ENCODE results near the gene PTPRT. TPM values are rescaled to one million over a fixed set of nuclear protein-coding genes. Genes with fewer than 3 reads are reported as not detected.

PTPRT gene
- total and polyA plus RNA-seq, 2 donors = 0.09 to 1.9 TPM

DNA sequence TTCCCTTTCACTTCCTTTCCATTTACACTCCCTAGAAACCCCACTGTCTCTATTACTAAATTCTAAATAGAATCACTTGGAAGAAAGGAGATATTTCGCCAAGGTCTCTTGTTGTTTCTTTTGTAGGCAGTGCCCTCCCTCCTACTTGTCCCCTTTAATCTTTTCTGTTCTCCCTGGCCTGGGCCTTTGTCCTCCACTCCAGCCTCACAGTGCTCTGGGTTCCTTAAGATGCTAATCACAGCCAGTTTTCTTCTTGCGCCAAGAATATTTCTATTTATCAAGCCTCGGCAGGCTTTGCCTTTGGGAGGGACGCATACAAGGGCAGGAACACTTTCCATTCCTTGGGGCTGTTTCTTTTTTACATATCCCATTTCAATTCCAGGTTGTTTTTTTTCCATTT lies 1051.0 kb downstream of the PTPRT start:
- no peak for DNase-seq (ENCODE audit: extremely low spot score)
- H3K27ac ChIP-seq (ENCODE audit: low read depth) = no peak overlapping the region
- no peaks in the 10 kb centered on the region for H3K4me1 ChIP-seq (ENCODE audit: insufficient read depth)
- H3K4me3 ChIP-seq (ENCODE audit: low read depth, low read length) = no peak overlapping the region
- H3K36me3 ChIP-seq (ENCODE audit: insufficient read depth) = no peaks in the 10 kb centered on the region
- 60% methylated on average over 4 of the region's 4 CpGs for WGBS

DNA sequence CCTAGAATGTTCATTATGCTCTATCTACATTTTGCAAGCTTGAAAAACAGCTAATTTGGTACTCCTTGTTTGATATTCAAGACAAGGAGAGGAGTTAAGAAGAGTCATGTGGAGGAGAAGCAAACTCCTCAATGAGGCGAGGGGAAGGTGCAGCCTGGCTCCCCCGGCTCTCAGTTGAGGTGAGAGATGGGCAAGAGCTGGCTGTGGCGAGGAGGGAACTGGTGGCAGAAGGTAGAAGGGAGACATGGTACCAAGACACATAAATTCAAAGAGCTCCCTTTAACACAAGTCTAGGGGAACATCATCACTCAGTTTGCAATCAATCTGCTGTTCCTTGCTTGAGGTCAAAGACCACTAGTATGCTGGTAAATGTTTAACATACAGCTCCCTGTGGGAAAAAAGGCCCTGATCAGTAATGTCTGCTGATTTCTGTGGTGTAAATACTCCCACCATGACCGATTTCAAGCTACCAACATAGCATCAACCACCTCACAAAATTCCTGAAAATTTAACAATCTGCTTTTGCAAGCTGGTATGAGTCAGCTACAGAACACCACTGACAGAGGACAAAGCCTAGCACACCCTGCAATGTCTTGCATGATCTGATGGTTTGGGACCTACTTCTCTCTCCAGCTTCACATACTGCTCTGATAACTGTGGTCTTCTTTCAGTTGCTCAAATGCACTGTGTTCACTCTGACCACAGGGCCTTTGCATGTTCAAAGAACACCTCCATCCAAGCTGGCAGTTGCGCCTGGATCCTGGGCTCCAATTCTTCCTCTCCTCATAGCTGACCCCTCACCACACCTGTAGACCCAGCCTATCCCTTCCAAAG lies 1055.2 kb downstream of the PTPRT start:
- Histone ChIP-seq H3K36me3 (ENCODE audit: insufficient read depth) (no peaks in the 10 kb centered on the region), H3K27ac (ENCODE audit: low read depth) (no peak overlapping the region), H3K4me1 (ENCODE audit: insufficient read depth) (no peaks in the 10 kb centered on the region), H3K4me3 (ENCODE audit: low read depth, low read length) (no peak overlapping the region)
- 79% methylated on average over 5 of the region's 5 CpGs for WGBS
- DNase-seq (ENCODE audit: extremely low spot score) = no peak

DNA sequence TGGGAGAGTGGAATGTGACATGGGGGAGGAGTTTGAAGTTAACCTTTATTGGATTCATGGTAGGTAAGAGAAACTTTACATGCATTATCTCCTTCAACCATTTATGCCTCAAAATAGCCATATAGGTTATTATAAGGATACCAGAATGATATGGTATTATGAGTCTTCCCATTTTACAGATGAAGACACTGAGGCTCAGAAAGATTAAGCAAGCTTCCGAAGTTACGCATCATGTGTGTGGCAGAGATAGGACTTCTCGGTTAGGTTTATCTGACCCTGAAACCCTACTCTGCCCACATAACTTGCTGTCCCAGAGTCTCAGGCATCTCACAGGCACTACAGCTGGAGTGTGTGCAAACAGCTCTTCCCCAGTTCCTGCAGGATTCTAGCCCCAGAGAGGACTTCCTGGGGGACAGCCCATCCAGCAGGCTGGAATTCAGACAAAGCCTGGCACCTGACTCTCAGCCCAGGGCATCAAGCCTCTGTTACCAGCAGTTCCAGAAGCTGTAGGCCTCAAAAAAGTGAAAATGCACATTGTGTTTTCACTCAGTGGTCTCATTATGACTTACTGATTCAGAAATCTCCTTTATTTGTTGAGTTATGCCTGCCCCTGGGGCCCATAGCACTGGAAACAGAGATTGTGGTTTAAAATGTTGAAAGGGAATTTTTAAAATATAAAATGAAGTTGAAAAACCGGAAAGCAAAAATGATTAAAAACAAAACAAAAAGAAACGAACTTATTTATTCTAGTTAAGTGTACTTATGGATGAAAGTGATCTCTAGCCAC lies 1058.7 kb downstream of the PTPRT start:
- H3K4me1 ChIP-seq (ENCODE audit: insufficient read depth) = no peaks in the 10 kb centered on the region
- no peak overlapping the region for H3K4me3 ChIP-seq (ENCODE audit: low read depth, low read length)
- no peak overlapping the region for H3K27ac ChIP-seq (ENCODE audit: low read depth)
- H3K36me3 ChIP-seq (ENCODE audit: insufficient read depth) = no peaks in the 10 kb centered on the region
- 84% methylated on average over 5 of the region's 5 CpGs for WGBS
- no peak for DNase-seq (ENCODE audit: extremely low spot score)

DNA sequence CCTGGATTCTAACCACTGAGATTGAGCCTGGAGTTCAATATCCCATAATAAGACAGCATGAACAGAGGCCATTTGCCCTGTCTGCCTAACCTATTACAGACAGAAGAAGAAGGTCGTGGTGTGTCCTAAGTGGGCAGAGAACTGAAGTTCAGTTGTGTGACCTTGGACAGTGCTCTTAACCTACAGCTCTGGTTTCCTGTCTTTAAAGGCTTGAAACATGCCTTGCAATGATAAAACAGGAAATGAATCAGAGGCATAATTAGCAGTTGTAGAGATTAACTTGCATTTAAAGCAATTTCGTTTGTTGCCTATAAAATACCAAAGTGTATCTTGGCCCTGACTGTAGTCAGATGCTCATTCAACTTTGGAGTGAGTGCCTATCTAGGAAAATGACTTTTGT lies 1064.3 kb downstream of the PTPRT start:
- WGBS = 30% methylated on average over 2 of the region's 2 CpGs

DNA sequence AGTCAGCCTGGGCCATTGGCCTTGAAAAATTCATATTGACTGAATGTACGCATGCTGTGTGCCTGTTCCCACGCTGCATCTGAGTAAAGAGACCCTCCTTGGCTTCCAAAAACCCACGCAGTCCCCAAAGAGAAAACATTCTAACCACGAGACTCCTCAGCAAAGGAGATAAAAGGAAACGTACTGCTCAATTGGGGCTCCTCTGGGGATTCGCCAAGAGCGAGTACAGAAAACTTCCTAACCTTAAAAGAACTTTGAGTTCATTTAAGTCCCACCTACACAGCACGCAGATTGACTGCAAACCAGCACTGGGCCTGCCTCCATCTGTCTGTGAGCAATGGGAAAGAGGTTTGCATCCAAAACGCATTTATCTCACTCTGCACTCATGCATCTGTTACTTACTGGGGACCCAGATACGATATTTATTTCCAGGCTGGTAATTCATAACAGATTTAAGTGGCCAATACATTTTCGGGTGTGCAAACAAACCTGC lies 1065.7 kb downstream of the PTPRT start:
- no peak for DNase-seq (ENCODE audit: extremely low spot score)

More for the DNA sequence above, 1064.3 kb downstream of the PTPRT start:
- Histone ChIP-seq H3K36me3 (ENCODE audit: insufficient read depth) (no peaks in the 10 kb centered on the region), H3K27ac (ENCODE audit: low read depth) (no peak overlapping the region), H3K4me1 (ENCODE audit: insufficient read depth) (no peaks in the 10 kb centered on the region), H3K4me3 (ENCODE audit: low read depth, low read length) (no peak overlapping the region)
- no peak for DNase-seq (ENCODE audit: extremely low spot score)

DNA sequence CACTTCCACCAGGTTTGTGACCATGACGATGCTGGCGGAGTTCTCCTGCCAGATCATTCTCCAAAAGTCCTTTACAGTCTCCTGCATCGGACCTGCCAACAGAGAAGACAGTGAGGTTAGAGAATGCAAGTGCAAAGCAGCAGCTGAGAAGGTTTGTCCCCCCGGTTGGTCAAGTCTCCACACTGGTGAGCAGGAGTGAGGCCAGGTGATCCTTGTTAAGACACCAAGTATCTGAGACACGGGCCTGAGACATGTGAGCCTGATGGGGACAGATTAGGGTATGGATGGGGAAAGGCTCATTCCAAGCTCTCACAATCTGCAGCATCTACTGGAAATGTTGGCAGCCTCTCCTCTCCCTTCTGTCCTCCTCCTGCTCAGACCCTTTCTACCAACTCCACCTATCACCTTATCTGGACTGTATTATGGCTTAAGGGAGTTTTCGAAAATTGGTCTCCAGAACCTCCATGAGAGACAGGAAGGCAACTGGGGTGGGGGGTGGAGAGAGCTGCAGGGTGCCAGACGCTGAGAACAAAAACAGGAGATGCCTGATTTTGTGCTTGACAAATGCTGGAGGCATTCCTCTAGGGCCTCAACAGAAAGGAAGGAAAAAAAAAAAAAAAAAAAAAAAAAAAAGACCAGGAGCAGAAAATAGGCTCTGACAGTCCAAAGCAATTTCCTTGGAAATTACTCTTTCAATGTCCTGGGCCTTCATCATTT lies 1071.1 kb downstream of the PTPRT start:
- Histone ChIP-seq H3K27ac (ENCODE audit: low read depth) (no peak overlapping the region), H3K4me1 (ENCODE audit: insufficient read depth) (no peaks in the 10 kb centered on the region), H3K36me3 (ENCODE audit: insufficient read depth) (no peaks in the 10 kb centered on the region), H3K4me3 (ENCODE audit: low read depth, low read length) (no peak overlapping the region)
- no peak for DNase-seq (ENCODE audit: extremely low spot score)
- WGBS = 72% methylated on average over 7 of the region's 7 CpGs

More for the DNA sequence above, 1065.7 kb downstream of the PTPRT start:
- H3K4me3 ChIP-seq (ENCODE audit: low read depth, low read length) = no peak overlapping the region
- H3K27ac ChIP-seq (ENCODE audit: low read depth) = no peak overlapping the region
- WGBS = 73% methylated on average over 11 of the region's 11 CpGs
- H3K4me1 ChIP-seq (ENCODE audit: insufficient read depth) = no peaks in the 10 kb centered on the region
- H3K36me3 ChIP-seq (ENCODE audit: insufficient read depth) = no peaks in the 10 kb centered on the region

DNA sequence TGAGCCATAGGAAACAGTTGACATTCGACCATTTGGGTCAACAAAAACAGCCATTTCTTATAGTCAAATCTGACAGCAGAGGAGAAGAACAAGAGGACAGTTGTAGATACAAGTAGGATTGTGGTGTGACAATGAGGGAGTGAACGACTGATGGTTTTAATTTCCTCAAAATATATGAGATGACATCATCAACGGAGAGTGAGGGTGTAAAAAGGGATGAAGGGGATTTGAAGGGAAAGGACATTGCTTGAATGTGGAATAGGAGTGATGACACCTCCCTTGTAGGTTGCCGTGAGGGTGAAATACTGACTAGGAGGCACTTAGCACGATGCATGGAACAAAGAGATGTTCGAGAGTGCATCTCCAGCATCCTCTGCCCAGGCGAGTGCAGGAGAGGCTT lies 1071.7 kb downstream of the PTPRT start:
- no peaks in the 10 kb centered on the region for H3K4me1 ChIP-seq (ENCODE audit: insufficient read depth)
- no peak overlapping the region for H3K4me3 ChIP-seq (ENCODE audit: low read depth, low read length)
- no peak for DNase-seq (ENCODE audit: extremely low spot score)
- WGBS = 80% methylated on average over 7 of the region's 7 CpGs
- H3K36me3 ChIP-seq (ENCODE audit: insufficient read depth) = no peaks in the 10 kb centered on the region
- no peak overlapping the region for H3K27ac ChIP-seq (ENCODE audit: low read depth)

DNA sequence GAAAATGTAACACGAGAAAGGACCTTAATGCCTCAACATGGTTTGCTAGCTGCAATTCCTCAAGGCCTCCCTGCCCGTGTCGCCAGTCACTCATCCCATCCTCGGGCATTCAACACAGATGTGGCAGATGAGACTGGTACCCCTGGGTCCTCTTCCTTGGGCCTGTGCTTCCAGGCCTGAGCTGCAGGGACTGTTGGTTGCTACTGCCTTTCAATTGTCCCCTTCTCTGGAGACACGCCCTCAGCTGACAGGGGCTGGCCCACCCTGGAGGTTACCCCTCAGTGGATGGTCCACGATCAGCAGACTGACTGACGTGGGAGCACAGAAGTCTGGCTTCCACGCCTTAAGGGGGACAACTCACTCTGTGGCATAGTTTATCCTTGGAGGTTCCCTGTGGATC lies 1076.5 kb downstream of the PTPRT start:
- 77% methylated on average over 8 of the region's 8 CpGs for WGBS
- no peaks in the 10 kb centered on the region for H3K4me1 ChIP-seq (ENCODE audit: insufficient read depth)
- no peak overlapping the region for H3K27ac ChIP-seq (ENCODE audit: low read depth)
- H3K36me3 ChIP-seq (ENCODE audit: insufficient read depth) = no peaks in the 10 kb centered on the region
- no peak for DNase-seq (ENCODE audit: extremely low spot score)
- no peak overlapping the region for H3K4me3 ChIP-seq (ENCODE audit: low read depth, low read length)

DNA sequence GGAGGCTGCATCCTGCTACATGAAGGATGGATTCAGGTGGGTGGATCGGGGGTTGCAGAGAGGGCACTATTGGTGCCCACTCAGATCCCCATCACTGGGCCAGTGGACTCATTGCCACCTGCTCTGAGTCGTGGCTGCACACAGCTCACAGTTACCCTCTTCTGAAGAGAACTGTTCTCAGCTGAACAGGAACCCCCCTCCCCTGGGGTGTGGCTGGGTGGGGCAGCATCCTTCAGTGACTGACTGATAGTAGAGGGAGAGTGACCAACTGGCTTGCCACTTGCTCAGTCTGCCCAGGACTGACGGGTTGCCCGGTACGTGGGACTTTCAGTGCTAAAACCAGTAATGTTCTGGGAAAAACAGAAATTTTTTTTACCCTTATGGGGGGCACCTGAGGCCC lies 1077.5 kb downstream of the PTPRT start:
- Histone ChIP-seq H3K36me3 (ENCODE audit: insufficient read depth) (no peaks in the 10 kb centered on the region), H3K27ac (ENCODE audit: low read depth) (no peak overlapping the region), H3K4me1 (ENCODE audit: insufficient read depth) (no peaks in the 10 kb centered on the region), H3K4me3 (ENCODE audit: low read depth, low read length) (no peak overlapping the region)
- DNase-seq (ENCODE audit: extremely low spot score) = no peak
- 86% methylated on average over 5 of the region's 5 CpGs for WGBS

DNA sequence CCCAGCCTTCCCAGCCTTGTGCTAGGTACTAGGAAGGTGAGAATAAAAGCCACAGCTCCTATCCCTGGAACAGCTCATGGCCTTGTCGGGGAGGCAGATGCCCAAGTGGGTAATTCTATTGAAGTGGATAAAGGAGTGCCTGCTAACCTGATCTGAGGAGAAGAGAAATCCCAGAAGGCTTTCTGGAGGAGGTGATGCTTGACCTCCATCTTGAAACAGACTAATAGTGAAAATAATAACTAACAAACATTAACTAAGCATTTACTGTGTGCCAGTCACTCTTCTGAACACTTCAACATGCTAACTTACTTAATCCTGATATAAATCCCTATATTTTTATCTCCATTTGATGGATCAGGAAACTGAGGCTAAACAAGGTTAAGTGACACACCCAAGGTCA lies 1078.4 kb downstream of the PTPRT start:
- Histone ChIP-seq H3K27ac (ENCODE audit: low read depth) (no peak overlapping the region), H3K4me1 (ENCODE audit: insufficient read depth) (no peaks in the 10 kb centered on the region), H3K36me3 (ENCODE audit: insufficient read depth) (no peaks in the 10 kb centered on the region), H3K4me3 (ENCODE audit: low read depth, low read length) (no peak overlapping the region)
- WGBS = 92% methylated on average over 1 of the region's 1 CpG
- DNase-seq (ENCODE audit: extremely low spot score) = no peak

DNA sequence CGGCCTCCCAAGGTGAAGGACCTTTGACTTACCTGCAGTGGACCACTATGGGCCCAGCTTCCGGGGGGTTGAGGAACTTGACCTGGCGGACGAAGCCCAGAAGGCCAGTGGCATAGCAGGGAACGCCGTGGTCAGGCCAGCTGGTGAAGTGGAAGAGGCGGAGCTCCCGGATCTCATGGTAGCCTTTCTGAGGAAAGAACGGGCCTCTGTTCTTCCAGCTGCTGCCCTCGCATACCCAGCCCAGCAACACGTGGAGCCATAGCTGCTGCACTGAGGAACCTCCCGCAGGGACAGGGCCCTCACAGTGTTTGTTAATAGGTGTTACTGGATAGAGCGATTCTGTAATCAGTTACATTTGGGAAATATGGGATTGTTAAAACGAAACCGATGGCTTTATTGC lies 1079.4 kb downstream of the PTPRT start:
- 72% methylated on average over 15 of the region's 15 CpGs for WGBS
- Histone ChIP-seq H3K4me3 (ENCODE audit: low read depth, low read length) (no peak overlapping the region), H3K27ac (ENCODE audit: low read depth) (no peak overlapping the region), H3K4me1 (ENCODE audit: insufficient read depth) (no peaks in the 10 kb centered on the region), H3K36me3 (ENCODE audit: insufficient read depth) (no peaks in the 10 kb centered on the region)
- no peak for DNase-seq (ENCODE audit: extremely low spot score)

DNA sequence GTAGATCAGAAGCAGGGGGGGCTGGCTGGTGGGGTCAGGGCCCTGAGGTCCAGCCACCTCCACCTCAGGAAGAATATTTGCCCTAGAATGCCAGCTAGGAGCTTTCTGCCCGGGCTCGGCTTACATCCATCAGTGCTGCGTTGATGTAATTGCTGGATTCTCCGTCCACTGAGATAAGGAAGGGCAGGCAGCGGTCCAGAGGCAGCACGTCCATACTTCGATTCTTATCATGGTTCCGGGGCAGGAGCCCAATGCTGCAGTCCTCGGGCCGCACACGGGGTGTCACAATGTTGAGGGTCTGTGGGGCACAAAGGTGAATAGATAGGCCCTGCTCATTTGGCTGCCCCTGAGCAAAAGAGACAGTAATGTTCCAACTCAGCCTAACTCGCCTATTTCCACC lies 1087.7 kb downstream of the PTPRT start:
- Histone ChIP-seq H3K36me3 (ENCODE audit: insufficient read depth) (no peaks in the 10 kb centered on the region), H3K4me1 (ENCODE audit: insufficient read depth) (no peaks in the 10 kb centered on the region), H3K27ac (ENCODE audit: low read depth) (no peak overlapping the region), H3K4me3 (ENCODE audit: low read depth, low read length) (no peak overlapping the region)
- no peak for DNase-seq (ENCODE audit: extremely low spot score)
- 65% methylated on average over 12 of the region's 12 CpGs for WGBS

DNA sequence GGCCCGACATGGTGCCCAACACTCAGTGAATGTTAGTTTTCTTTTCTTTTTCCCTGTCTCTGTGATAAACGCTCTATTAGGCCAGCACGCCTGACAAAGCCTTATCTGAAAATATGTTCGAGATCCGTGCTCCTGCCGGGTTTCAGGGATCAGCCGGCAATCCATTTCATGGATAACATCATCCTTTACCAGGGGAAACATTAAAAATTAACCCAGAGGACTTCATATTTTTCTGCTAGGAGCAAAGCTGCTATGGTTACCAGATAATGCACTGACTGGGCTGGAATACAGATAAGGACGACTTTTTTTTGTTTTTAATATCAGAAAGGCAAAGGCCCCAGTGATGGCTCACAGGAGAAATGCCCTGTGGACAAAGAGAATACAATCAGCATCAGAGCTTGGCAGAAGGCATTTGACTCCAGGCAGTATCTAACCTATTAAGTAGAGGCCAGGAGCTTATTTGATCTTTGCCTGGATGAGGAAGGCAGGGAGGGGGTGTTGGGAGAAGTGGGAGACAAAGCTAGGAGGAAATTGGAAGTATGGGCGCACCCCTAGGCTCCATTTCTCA lies 1089.5 kb downstream of the PTPRT start:
- H3K27ac ChIP-seq (ENCODE audit: low read depth) = no peak overlapping the region
- peak; percentile 7 for DNase-seq (ENCODE audit: extremely low spot score)
- H3K4me1 ChIP-seq (ENCODE audit: insufficient read depth) = no peaks in the 10 kb centered on the region
- WGBS = 50% methylated on average over 9 of the region's 9 CpGs
- H3K4me3 ChIP-seq (ENCODE audit: low read depth, low read length) = no peak overlapping the region
- H3K36me3 ChIP-seq (ENCODE audit: insufficient read depth) = no peaks in the 10 kb centered on the region

Measured in urinary bladder (tissue), 4 donors.